AG04450 (cell line): ENCODE data around the gene CGGBP1. TPM values are rescaled to one million over a fixed set of nuclear protein-coding genes. Genes with fewer than 3 reads are reported as not detected.

Source experiments
- CTCF ChIA-PET: fragments of 300-600, 350-600 bp; formaldehyde crosslinking; extraction: SDS; loops from one replicate; lab custom pipeline; 2022; ENCODE audit warnings: antibody characterized with exemption, inconsistent platforms; lab: Charles Lee
- POLR2A ChIA-PET: fragments of 350-600 bp; formaldehyde crosslinking; extraction: SDS; loops from one replicate; lab custom pipeline; 2021; ENCODE audit warnings: antibody characterized with exemption, inconsistent platforms; lab: Yijun Ruan, JAX
- DNase-seq: peaks from one replicate; pipeline ENCODE4 v3.0.0-alpha.2; 2011; ENCODE audit warnings: low read depth, low spot score
- H3K27ac ChIP-seq: one replicate; pipeline ENCODE4 v1.5.1; 2012; ENCODE audit warnings: low read depth, low read length, control low read depth
- H3K27me3 ChIP-seq: one replicate; pipeline ENCODE4 v1.6.0; 2012; ENCODE audit warnings: low read length; ENCODE audit not compliant: control insufficient read depth, insufficient read depth
- H3K4me3 ChIP-seq: 2 replicates; pipeline ENCODE4 v1.5.1; 2011; ENCODE audit warnings: mild to moderate bottlenecking, low read depth, low read length, control low read depth
- H3K9me3 ChIP-seq: 2 replicates; pipeline ENCODE4 v1.5.1; 2012; ENCODE audit warnings: low read length; ENCODE audit not compliant: control insufficient read depth, insufficient read depth
- polyA plus RNA-seq: library from polyadenylated mRNA; depleted of rRNA; stranded (reverse); fragments of >200 nt; gene quantifications from 2 replicates; pipeline ENCODE4 v1.2.3, GENCODE V29; 2011
- TF ChIP-seq, protein P1 (sequence below): IDR thresholded peaks from 2 replicates; pipeline ENCODE4 v1.5.1; 2011; ENCODE audit warnings: low read depth, low read length, control low read depth, inconsistent platforms

The CGGBP1 gene
- polyA plus RNA-seq, 1 experiment, result 109 TPM

- TF ChIP-seq, protein P1, sequence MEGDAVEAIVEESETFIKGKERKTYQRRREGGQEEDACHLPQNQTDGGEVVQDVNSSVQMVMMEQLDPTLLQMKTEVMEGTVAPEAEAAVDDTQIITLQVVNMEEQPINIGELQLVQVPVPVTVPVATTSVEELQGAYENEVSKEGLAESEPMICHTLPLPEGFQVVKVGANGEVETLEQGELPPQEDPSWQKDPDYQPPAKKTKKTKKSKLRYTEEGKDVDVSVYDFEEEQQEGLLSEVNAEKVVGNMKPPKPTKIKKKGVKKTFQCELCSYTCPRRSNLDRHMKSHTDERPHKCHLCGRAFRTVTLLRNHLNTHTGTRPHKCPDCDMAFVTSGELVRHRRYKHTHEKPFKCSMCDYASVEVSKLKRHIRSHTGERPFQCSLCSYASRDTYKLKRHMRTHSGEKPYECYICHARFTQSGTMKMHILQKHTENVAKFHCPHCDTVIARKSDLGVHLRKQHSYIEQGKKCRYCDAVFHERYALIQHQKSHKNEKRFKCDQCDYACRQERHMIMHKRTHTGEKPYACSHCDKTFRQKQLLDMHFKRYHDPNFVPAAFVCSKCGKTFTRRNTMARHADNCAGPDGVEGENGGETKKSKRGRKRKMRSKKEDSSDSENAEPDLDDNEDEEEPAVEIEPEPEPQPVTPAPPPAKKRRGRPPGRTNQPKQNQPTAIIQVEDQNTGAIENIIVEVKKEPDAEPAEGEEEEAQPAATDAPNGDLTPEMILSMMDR, result no peak
- ChIA-PET CTCF (no interaction called here), POLR2A (no interaction called here)
- DNase-seq, result no peak
- no peak overlapping the region for H3K27ac ChIP-seq
- H3K9me3 ChIP-seq, result no peaks in the 10 kb centered on the region
- H3K4me3 ChIP-seq, result no peak overlapping the region
- no peaks in the 10 kb centered on the region for H3K27me3 ChIP-seq
Measured at GRCh38 chr3:88040529-88040928, 18.3 kb downstream of the CGGBP1 start.

- ChIA-PET POLR2A (no interaction called here), CTCF (no interaction called here)
- Histone ChIP-seq H3K27ac (no peak overlapping the region), H3K9me3 (no peaks in the 10 kb centered on the region), H3K4me3 (no peak overlapping the region), H3K27me3 (no peaks in the 10 kb centered on the region)
- TF ChIP-seq, protein P1, result no peak
- DNase-seq, result no peak
Measured at GRCh38 chr3:88038566-88038965, 20.2 kb downstream of the CGGBP1 start.

DNA sequence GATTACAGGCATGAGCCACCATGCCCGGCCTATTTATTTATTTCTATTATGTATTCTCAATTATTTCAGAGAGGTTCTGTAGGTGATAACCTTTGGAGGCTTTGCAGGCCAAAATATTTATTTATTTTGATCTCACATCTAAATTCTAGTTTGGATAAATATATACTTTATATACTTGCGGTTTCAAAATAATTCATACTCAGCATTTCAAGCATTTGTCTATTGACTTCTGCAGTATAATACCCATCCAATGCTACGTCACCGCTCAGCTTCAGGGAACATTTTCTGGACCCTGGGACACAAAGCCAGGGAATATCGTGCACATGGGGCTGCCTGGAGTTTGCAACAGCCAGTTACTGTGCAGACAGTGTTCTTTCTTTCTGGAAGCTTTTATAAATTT lies 22.6 kb downstream of the CGGBP1 start:
- ChIA-PET POLR2A (no interaction called here), CTCF (interaction anchor here (1.0 kb wide), 1 partner anchor 77 kb away, joined by 4 read pairs; no protein-coding TSS in a partner anchor)
- Histone ChIP-seq H3K27ac (no peak overlapping the region), H3K4me3 (no peak overlapping the region), H3K27me3 (no peaks in the 10 kb centered on the region), H3K9me3 (no peaks in the 10 kb centered on the region)
- TF ChIP-seq, protein P1, result no peak
- DNase-seq, result no peak

GRCh38 chr3:88034491-88035275 lies 24.1 kb downstream of the CGGBP1 start:
- Histone ChIP-seq H3K27ac (no peak overlapping the region), H3K9me3 (no peaks in the 10 kb centered on the region), H3K4me3 (no peak overlapping the region), H3K27me3 (no peaks in the 10 kb centered on the region)
- CTCF ChIA-PET, result interaction anchor here (1.1 kb wide), 1 partner anchor 78 kb away, joined by 3 read pairs; no protein-coding TSS in a partner anchor
- POLR2A ChIA-PET, result no interaction called here
- no peak for DNase-seq
- TF ChIP-seq, protein P1, result no peak

GRCh38 chr3:88033808-88034207 lies 25.0 kb downstream of the CGGBP1 start:
- H3K4me3 ChIP-seq, result no peak overlapping the region
- no peaks in the 10 kb centered on the region for H3K27me3 ChIP-seq
- TF ChIP-seq, protein P1, result no peak
- no peaks in the 10 kb centered on the region for H3K9me3 ChIP-seq
- POLR2A ChIA-PET, result no interaction called here
- no peak overlapping the region for H3K27ac ChIP-seq
- no peak for DNase-seq
- CTCF ChIA-PET, result interaction anchor here (1.1 kb wide), 1 partner anchor 79 kb away, joined by 3 read pairs; no protein-coding TSS in a partner anchor
